ENCODE results near the gene AGBL4.

GRCh38 chr1:49854741-49855140 is 169.0 kb downstream of the AGBL4 start:
- TF ChIP-seq REST (IDR thresholded peaks at IDR 0.05; ENCODE audit: insufficient read depth in 1 of 2, low read depth in 2 of 2, low read length in 2 of 2) (no peak), TAF1 (IDR thresholded peaks at IDR 0.05; ENCODE audit: borderline replicate concordance, insufficient read depth, low read length) (no peak), POLR2AphosphoS5 (IDR thresholded peaks at IDR 0.05; ENCODE audit: low read depth, low read length) (no peak), FOXP2 (optimal IDR thresholded peaks at IDR 0.05; ENCODE audit: borderline replicate concordance, extremely low read depth, extremely low read length, insufficient read depth) (no peak), SIN3A (IDR thresholded peaks at IDR 0.05; ENCODE audit: borderline replicate concordance, insufficient read depth, low read length) (no peak)
